ENCODE results near the gene AKAP17A.
A peak's percentile ranks its signal among the peaks of the same experiment; 100 is the strongest.
"Not testable (repeated sequence)": the region's sequence is repeated elsewhere in the genome, so short reads cannot be mapped to it uniquely, and the experiment has no call there.

AKAP17A gene

GRCh38 chrX:1618689-1619088, 27.3 kb downstream of the AKAP17A start:
- no peak for DNase-seq (ENCODE audit: extremely low spot score)
- CTCF ChIA-PET, result no interaction called here

GRCh38 chrX:1623691-1624090, 32.3 kb downstream of the AKAP17A start:
- DNase-seq (ENCODE audit: extremely low spot score), result no peak
- ChIA-PET POLR2A (no interaction called here), CTCF (no interaction called here)
- TF ChIP-seq FOXA1 (IDR thresholded peaks at IDR 0.05) (no peak), CTBP1 (IDR thresholded peaks at IDR 0.05; ENCODE audit: borderline replicate concordance) (no peak), ZNF384 (IDR thresholded peaks at IDR 0.05) (no peak), ELF4 (IDR thresholded peaks at IDR 0.05) (no peak), FOXK2 (IDR thresholded peaks at IDR 0.05) (no peak), SP1 (IDR thresholded peaks at IDR 0.05) (no peak), BHLHE40 (IDR thresholded peaks at IDR 0.05; ENCODE audit: borderline replicate concordance) (no peak), FOXM1 (IDR thresholded peaks at IDR 0.05; ENCODE audit: borderline replicate concordance) (no peak), ARNT (IDR thresholded peaks at IDR 0.05) (no peak), LEF1 (IDR thresholded peaks at IDR 0.05; ENCODE audit: borderline replicate concordance) (no peak), L3MBTL2 (conservative IDR thresholded peaks at IDR 0.05) (no peak), NFRKB (IDR thresholded peaks at IDR 0.05) (no peak), PKNOX1 (IDR thresholded peaks at IDR 0.05) (no peak)

More at GRCh38 chrX:1618689-1619088, 27.3 kb downstream of the AKAP17A start:
- POLR2A ChIA-PET, result no interaction called here
- TF ChIP-seq PKNOX1 (IDR thresholded peaks at IDR 0.05) (peak; percentile 33; the same call in 1 of the 2 replicates), SP1 (IDR thresholded peaks at IDR 0.05) (no peak), ARNT (IDR thresholded peaks at IDR 0.05) (no peak)

GRCh38 chrX:1624158-1624860, 32.9 kb downstream of the AKAP17A start:
- POLR2A ChIA-PET; DNase-seq (ENCODE audit: extremely low spot score); CTCF ChIA-PET: not testable (repeated sequence)

- DNase-seq (ENCODE audit: extremely low spot score); POLR2A ChIA-PET: not testable (repeated sequence)
These were observed 33.4 kb downstream of the AKAP17A start for GRCh38 chrX:1624861-1625215.

GRCh38 chrX:1629244-1629643, 37.8 kb downstream of the AKAP17A start:
- POLR2A ChIA-PET, result no interaction called here
- CTCF ChIA-PET, result no interaction called here
- no peak for TF ChIP-seq FOXK2 (IDR thresholded peaks at IDR 0.05)
- TF ChIP-seq SUZ12 (IDR thresholded peaks at IDR 0.05), result no peak
- TF ChIP-seq FOXM1 (IDR thresholded peaks at IDR 0.05; ENCODE audit: borderline replicate concordance), result no peak
- no peak for TF ChIP-seq NFRKB (IDR thresholded peaks at IDR 0.05)
- TF ChIP-seq TARDBP (IDR thresholded peaks at IDR 0.05), result no peak
- TF ChIP-seq L3MBTL2 (conservative IDR thresholded peaks at IDR 0.05), result no peak
- TF ChIP-seq FOXA1 (IDR thresholded peaks at IDR 0.05), result no peak
- TF ChIP-seq PKNOX1 (IDR thresholded peaks at IDR 0.05), result no peak
- no peak for TF ChIP-seq LEF1 (IDR thresholded peaks at IDR 0.05; ENCODE audit: borderline replicate concordance)
- TF ChIP-seq CTBP1 (IDR thresholded peaks at IDR 0.05; ENCODE audit: borderline replicate concordance), result no peak
- no peak for DNase-seq (ENCODE audit: extremely low spot score)

More at GRCh38 chrX:1624861-1625215, 33.4 kb downstream of the AKAP17A start:
- CTCF ChIA-PET, result not testable (repeated sequence)

- DNase-seq (ENCODE audit: extremely low spot score), result no peak
- TF ChIP-seq L3MBTL2 (conservative IDR thresholded peaks at IDR 0.05), result no peak
- no peak for TF ChIP-seq FOXA1 (IDR thresholded peaks at IDR 0.05)
- TF ChIP-seq LEF1 (IDR thresholded peaks at IDR 0.05; ENCODE audit: borderline replicate concordance), result no peak
- no peak for TF ChIP-seq PKNOX1 (IDR thresholded peaks at IDR 0.05)
- no peak for TF ChIP-seq BHLHE40 (IDR thresholded peaks at IDR 0.05; ENCODE audit: borderline replicate concordance)
- no peak for TF ChIP-seq ELF4 (IDR thresholded peaks at IDR 0.05)
- no peak for TF ChIP-seq FOXM1 (IDR thresholded peaks at IDR 0.05; ENCODE audit: borderline replicate concordance)
- no peak for TF ChIP-seq SP1 (IDR thresholded peaks at IDR 0.05)
- no peak for TF ChIP-seq FOXK2 (IDR thresholded peaks at IDR 0.05)
- ChIA-PET CTCF (no interaction called here), POLR2A (no interaction called here)
These were observed 54.6 kb downstream of the AKAP17A start for GRCh38 chrX:1646009-1646408.

- no peak for TF ChIP-seq ARNT (IDR thresholded peaks at IDR 0.05)
- TF ChIP-seq TARDBP (IDR thresholded peaks at IDR 0.05), result no peak
- no peak for TF ChIP-seq FOXM1 (IDR thresholded peaks at IDR 0.05; ENCODE audit: borderline replicate concordance)
- TF ChIP-seq FOXA1 (IDR thresholded peaks at IDR 0.05), result no peak
- TF ChIP-seq LEF1 (IDR thresholded peaks at IDR 0.05; ENCODE audit: borderline replicate concordance), result no peak
- TF ChIP-seq HDGF (IDR thresholded peaks at IDR 0.05; ENCODE audit: borderline replicate concordance), result no peak
- no peak for TF ChIP-seq ZNF384 (IDR thresholded peaks at IDR 0.05)
- TF ChIP-seq L3MBTL2 (conservative IDR thresholded peaks at IDR 0.05), result no peak
- no peak for TF ChIP-seq SUZ12 (IDR thresholded peaks at IDR 0.05)
- no peak for TF ChIP-seq PKNOX1 (IDR thresholded peaks at IDR 0.05)
- TF ChIP-seq ELF4 (IDR thresholded peaks at IDR 0.05), result no peak
- no peak for TF ChIP-seq FOXK2 (IDR thresholded peaks at IDR 0.05)
- no peak for TF ChIP-seq BHLHE40 (IDR thresholded peaks at IDR 0.05; ENCODE audit: borderline replicate concordance)
- TF ChIP-seq NFRKB (IDR thresholded peaks at IDR 0.05), result no peak
- ChIA-PET POLR2A (no interaction called here), CTCF (no interaction called here)
- no peak for DNase-seq (ENCODE audit: extremely low spot score)
These were observed 58.2 kb downstream of the AKAP17A start for GRCh38 chrX:1649621-1650020.
